ENCODE measurements around the gene KIAA1614.
"Not testable (repeated sequence)": the region's sequence is repeated elsewhere in the genome, so short reads cannot be mapped to it uniquely, and the experiment has no call there.

KIAA1614 gene

DNA sequence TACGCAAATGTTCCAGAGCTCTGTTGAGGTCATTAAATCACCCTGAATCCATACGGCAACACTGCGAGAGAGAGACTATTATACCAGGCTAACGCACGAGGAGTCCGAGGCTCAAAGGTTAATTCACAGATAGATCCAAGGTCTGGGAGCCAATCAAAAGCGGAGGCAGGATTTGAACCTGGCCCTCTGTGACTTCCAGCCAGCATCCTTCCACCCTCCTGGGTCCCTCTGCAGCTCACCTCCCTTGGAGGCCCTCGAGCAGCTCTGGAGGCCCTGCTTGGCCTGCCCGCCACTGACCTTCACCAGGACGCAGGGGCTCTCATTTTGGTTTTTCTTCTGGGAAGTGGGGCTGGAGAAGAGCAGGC lies 42.1 kb downstream of the KIAA1614 start:
- DNase-seq (ENCODE audit: extremely low read depth, insufficient read length), result no peak
- no peaks in the 10 kb centered on the region for H3K27me3 ChIP-seq (replicated peaks; ENCODE audit: control insufficient read depth, insufficient read depth, low read length)
- TF ChIP-seq, protein P1, sequence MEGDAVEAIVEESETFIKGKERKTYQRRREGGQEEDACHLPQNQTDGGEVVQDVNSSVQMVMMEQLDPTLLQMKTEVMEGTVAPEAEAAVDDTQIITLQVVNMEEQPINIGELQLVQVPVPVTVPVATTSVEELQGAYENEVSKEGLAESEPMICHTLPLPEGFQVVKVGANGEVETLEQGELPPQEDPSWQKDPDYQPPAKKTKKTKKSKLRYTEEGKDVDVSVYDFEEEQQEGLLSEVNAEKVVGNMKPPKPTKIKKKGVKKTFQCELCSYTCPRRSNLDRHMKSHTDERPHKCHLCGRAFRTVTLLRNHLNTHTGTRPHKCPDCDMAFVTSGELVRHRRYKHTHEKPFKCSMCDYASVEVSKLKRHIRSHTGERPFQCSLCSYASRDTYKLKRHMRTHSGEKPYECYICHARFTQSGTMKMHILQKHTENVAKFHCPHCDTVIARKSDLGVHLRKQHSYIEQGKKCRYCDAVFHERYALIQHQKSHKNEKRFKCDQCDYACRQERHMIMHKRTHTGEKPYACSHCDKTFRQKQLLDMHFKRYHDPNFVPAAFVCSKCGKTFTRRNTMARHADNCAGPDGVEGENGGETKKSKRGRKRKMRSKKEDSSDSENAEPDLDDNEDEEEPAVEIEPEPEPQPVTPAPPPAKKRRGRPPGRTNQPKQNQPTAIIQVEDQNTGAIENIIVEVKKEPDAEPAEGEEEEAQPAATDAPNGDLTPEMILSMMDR (IDR thresholded peaks at IDR 0.05; ENCODE audit: insufficient read depth, low read length, poor library complexity, severe bottlenecking), result no peak
- peaks cover 3% of the 10 kb centered on the region for H3K36me3 ChIP-seq (ENCODE audit: control insufficient read depth, insufficient read depth, low read length)
- no peak overlapping the region for H3K4me3 ChIP-seq (replicated peaks; ENCODE audit: low read depth, low read length)

DNA sequence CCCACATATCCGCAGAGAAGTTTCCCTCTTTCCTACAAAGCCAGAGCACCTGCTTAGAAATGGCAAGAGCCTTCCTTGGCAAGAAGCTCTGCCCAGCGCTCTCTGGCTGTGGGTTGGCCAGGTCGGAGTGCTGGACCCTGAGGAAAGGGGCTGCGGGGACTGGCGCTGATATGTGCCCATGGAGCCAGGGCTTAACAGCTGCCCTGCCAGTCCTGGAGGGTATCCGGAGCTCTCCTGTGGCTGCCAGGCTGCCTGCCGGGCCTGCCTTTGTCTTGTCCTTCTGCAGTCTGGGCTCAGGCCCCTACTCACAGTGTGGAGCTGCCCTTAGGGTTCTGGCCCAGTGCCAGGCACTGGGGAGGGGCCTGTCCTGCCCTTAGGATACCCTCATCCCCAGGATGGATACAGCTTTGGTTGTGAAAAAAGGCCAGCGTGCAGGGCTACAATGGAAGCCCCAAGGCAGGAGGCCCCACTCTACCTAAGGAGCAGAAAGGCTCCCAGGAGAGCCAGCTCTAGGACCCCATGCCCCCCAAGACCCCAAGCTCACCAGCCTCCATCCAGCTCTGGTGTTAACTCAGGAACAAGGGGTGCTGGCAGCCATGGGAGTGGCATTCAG lies 43.4 kb downstream of the KIAA1614 start:
- H3K36me3 ChIP-seq (ENCODE audit: control insufficient read depth, insufficient read depth, low read length), result peaks cover 3% of the 10 kb centered on the region
- H3K4me3 ChIP-seq (replicated peaks; ENCODE audit: low read depth, low read length), result no peak overlapping the region
- DNase-seq (ENCODE audit: extremely low read depth, insufficient read length), result no peak
- H3K27me3 ChIP-seq (replicated peaks; ENCODE audit: control insufficient read depth, insufficient read depth, low read length), result no peaks in the 10 kb centered on the region
- TF ChIP-seq, protein P1 (IDR thresholded peaks at IDR 0.05; ENCODE audit: insufficient read depth, low read length, poor library complexity, severe bottlenecking), result no peak

DNA sequence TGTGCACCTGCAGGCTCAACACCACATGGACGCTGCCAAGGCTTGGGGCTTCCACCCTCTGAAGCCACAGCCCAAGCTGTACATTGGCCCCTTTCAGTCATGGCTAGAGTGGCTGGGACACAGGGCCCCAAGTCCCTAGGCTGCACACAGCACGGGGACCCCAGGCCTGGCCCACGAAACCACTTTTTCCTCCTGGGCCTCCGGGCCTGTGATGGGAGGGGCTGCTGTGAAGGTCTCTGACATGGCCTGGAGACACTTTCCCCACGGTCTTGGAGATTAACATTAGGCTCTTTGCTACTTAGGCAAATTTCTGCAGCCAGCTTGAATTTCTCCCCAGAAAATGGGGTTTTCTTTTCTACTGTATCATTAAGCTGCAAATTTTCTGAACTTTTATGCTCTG lies 46.9 kb downstream of the KIAA1614 start:
- DNase-seq (ENCODE audit: extremely low read depth, insufficient read length); H3K27me3 ChIP-seq (replicated peaks; ENCODE audit: control insufficient read depth, insufficient read depth, low read length); H3K4me3 ChIP-seq (replicated peaks; ENCODE audit: low read depth, low read length); H3K36me3 ChIP-seq (ENCODE audit: control insufficient read depth, insufficient read depth, low read length): not testable (repeated sequence)

DNA sequence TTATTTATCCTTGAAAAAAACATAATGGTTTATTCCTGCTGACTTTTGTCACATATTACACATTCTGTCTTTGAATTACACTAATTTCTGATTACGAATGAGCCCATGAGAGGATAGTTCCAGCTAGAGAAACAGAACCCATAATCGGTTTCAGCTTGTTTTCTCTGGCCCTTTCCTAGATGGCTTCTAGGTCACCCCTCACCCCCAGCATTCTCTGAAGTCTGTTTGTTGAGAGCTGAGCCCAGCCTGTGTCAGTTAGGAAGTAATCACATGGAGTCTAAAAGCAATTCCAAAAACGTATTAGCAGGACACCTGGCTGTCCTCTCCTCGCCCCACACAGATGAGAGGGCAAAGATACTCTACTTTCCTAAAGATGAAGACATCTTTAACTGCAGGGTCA lies 48.9 kb downstream of the KIAA1614 start:
- Histone ChIP-seq H3K27me3 (replicated peaks; ENCODE audit: control insufficient read depth, insufficient read depth, low read length) (no peaks in the 10 kb centered on the region), H3K36me3 (ENCODE audit: control insufficient read depth, insufficient read depth, low read length) (peaks cover 5% of the 10 kb centered on the region), H3K4me3 (replicated peaks; ENCODE audit: low read depth, low read length) (no peak overlapping the region)
- DNase-seq (ENCODE audit: extremely low read depth, insufficient read length), result no peak
- TF ChIP-seq, protein P1 (IDR thresholded peaks at IDR 0.05; ENCODE audit: insufficient read depth, low read length, poor library complexity, severe bottlenecking), result no peak

DNA sequence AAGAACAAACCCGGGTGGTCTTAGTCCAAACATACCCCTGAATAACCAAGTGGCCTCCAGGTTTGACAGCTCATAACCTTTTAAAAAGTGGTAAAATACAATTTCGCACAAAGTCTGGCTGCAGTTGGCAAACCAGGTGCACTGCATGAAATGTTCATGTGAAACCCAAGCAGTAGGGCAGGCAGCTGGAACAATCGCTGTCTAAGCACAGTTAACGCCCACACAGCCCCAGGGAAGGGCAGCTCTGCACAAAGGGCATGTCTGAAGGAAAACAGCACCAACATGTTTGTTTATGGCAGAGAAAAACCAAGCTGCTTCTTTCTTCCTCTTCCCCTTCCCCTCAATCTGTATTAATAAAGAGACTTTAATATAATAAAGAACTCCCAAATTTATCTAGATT lies 49.5 kb downstream of the KIAA1614 start:
- Histone ChIP-seq H3K36me3 (ENCODE audit: control insufficient read depth, insufficient read depth, low read length) (peaks cover 6% of the 10 kb centered on the region), H3K27me3 (replicated peaks; ENCODE audit: control insufficient read depth, insufficient read depth, low read length) (no peaks in the 10 kb centered on the region), H3K4me3 (replicated peaks; ENCODE audit: low read depth, low read length) (no peak overlapping the region)
- no peak for DNase-seq (ENCODE audit: extremely low read depth, insufficient read length)
- TF ChIP-seq, protein P1 (IDR thresholded peaks at IDR 0.05; ENCODE audit: insufficient read depth, low read length, poor library complexity, severe bottlenecking), result no peak

DNA sequence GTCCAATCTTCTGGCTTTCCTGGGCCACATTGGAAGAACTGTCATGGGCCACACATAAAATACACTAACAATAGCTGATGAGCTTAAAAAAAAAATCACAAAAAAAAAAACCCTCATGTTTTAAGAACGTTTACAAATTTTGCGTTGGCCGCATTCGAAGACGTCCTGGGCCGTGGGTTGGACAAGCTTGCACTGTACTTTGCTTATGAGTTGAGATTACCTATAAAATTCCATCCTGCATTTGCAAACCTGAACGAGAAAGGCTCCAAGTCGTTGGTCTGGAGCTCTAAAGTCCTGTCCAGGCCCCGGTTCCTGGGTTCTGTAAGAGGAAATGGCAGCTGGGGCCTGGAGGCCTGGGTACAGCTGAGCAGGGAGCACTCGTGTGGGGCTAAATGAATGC lies 51.4 kb downstream of the KIAA1614 start:
- Histone ChIP-seq H3K36me3 (ENCODE audit: control insufficient read depth, insufficient read depth, low read length) (peaks cover 4% of the 10 kb centered on the region), H3K27me3 (replicated peaks; ENCODE audit: control insufficient read depth, insufficient read depth, low read length) (no peaks in the 10 kb centered on the region), H3K4me3 (replicated peaks; ENCODE audit: low read depth, low read length) (no peak overlapping the region)
- no peak for DNase-seq (ENCODE audit: extremely low read depth, insufficient read length)
- TF ChIP-seq, protein P1 (IDR thresholded peaks at IDR 0.05; ENCODE audit: insufficient read depth, low read length, poor library complexity, severe bottlenecking), result no peak

Measured in GM06990 (cell line).